Prostate gland (tissue), 2 donors: ENCODE results near the gene LPP.

Source experiments
- POLR2A ChIP-seq: fragments of 450-650 bp; IDR thresholded peaks from one replicate; pipeline ENCODE4 v1.6.1; 2016; ENCODE audit warnings: antibody characterized with exemption, mild to moderate bottlenecking
- POLR2AphosphoS5 ChIP-seq: sonication (generic); formaldehyde crosslinking; IDR thresholded peaks from one replicate; pipeline ENCODE4 v1.6.1; 2017; ENCODE audit warnings: antibody characterized with exemption
- TF ChIP-seq, protein P1 (sequence below), 4 experiments: fragments of 200-600 bp in 2 of 4; fragments of 450-650 bp in 2 of 4; sonication (generic) in 2 of 4; IDR thresholded peaks; 1 replicate in 3 of 4; 2 replicates in 1 of 4; pipeline ENCODE4 v1.5.1; 2016 to 2019; ENCODE audit warnings: antibody characterized with exemption in 4 of 4, mild to moderate bottlenecking in 2 of 4, moderate library complexity in 2 of 4

GRCh38 chr3:188230962-188231361, 77.0 kb downstream of the LPP start:
- TF ChIP-seq POLR2A: no peak
- TF ChIP-seq, protein P1, sequence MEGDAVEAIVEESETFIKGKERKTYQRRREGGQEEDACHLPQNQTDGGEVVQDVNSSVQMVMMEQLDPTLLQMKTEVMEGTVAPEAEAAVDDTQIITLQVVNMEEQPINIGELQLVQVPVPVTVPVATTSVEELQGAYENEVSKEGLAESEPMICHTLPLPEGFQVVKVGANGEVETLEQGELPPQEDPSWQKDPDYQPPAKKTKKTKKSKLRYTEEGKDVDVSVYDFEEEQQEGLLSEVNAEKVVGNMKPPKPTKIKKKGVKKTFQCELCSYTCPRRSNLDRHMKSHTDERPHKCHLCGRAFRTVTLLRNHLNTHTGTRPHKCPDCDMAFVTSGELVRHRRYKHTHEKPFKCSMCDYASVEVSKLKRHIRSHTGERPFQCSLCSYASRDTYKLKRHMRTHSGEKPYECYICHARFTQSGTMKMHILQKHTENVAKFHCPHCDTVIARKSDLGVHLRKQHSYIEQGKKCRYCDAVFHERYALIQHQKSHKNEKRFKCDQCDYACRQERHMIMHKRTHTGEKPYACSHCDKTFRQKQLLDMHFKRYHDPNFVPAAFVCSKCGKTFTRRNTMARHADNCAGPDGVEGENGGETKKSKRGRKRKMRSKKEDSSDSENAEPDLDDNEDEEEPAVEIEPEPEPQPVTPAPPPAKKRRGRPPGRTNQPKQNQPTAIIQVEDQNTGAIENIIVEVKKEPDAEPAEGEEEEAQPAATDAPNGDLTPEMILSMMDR (IDR thresholded peaks at IDR 0.05): no peak
- TF ChIP-seq POLR2AphosphoS5: peak; percentile 64
